Liver (tissue), 9 donors: Measurements from ENCODE around the gene NTM. TPM values are rescaled to one million over a fixed set of nuclear protein-coding genes. Genes with fewer than 3 reads are reported as not detected.

Experiments
- DNase-seq: peaks from one replicate; pipeline ENCODE4 v3.0.0-alpha.2; 2017; ENCODE audit warnings: low spot score
- H3K27ac ChIP-seq, 2 donors: one replicate each; pipeline ENCODE4 v1.7.0; 2013; ENCODE audit warnings: inconsistent platforms in 2 of 2, low read length in 2 of 2, control low read depth in 1 of 2, low read depth in 1 of 2, mild to moderate bottlenecking in 1 of 2
- H3K27me3 ChIP-seq, 4 donors: one replicate each; pipeline versions ENCODE4 v1.6.1 to v1.7.0; 2013; ENCODE audit warnings: low read length in 3 of 4, inconsistent platforms in 1 of 4, mild to moderate bottlenecking in 1 of 4, moderate library complexity in 1 of 4; ENCODE audit not compliant: control insufficient read depth in 4 of 4, insufficient read depth in 4 of 4
- H3K36me3 ChIP-seq, 4 donors: one replicate each; pipeline versions ENCODE4 v1.6.1 to v1.7.0; 2013; ENCODE audit warnings: low read length in 3 of 4, mild to moderate bottlenecking in 3 of 4, low read depth in 1 of 4, moderate library complexity in 1 of 4; ENCODE audit not compliant: control insufficient read depth in 4 of 4, insufficient read depth in 3 of 4
- H3K4me1 ChIP-seq, 4 donors: one replicate each; pipeline versions ENCODE4 v1.6.1 to v1.7.0; 2013; ENCODE audit warnings: low read length in 3 of 4, mild to moderate bottlenecking in 3 of 4, moderate library complexity in 1 of 4; ENCODE audit not compliant: control insufficient read depth in 4 of 4, insufficient read depth in 4 of 4
- H3K4me3 ChIP-seq, 3 donors: one replicate each; pipeline versions ENCODE4 v1.6.1 to v1.7.0; 2013; ENCODE audit warnings: low read length in 3 of 3, control low read depth in 1 of 3, low read depth in 1 of 3, mild to moderate bottlenecking in 1 of 3
- H3K9ac ChIP-seq, 2 donors: one replicate each; pipeline ENCODE4 v1.7.0; 2013; ENCODE audit warnings: low read length in 2 of 2, mild to moderate bottlenecking in 2 of 2, moderate library complexity in 2 of 2, control low read depth in 1 of 2, low read depth in 1 of 2
- H3K9me3 ChIP-seq, 4 donors: one replicate each; pipeline versions ENCODE4 v1.6.1 to v1.7.0; 2013; ENCODE audit warnings: low read length in 3 of 4; ENCODE audit not compliant: control insufficient read depth in 4 of 4
- ATF3 ChIP-seq: IDR thresholded peaks from 2 replicates; pipeline ENCODE4 v1.6.1; 2016; ENCODE audit warnings: antibody characterized with exemption
- CTCF ChIP-seq: fragments of 150-350 bp; IDR thresholded peaks from 2 replicates; pipeline ENCODE4 v1.5.1; 2017; ENCODE audit warnings: improper control_type of control experiment, low read depth, low read length; ENCODE audit not compliant: missing input control
- EGR1 ChIP-seq, 2 donors: IDR thresholded peaks; 2 replicates each; pipeline ENCODE4 v1.6.1; 2016 to 2018; ENCODE audit warnings: antibody characterized with exemption in 2 of 2, low read depth in 2 of 2
- FOXA1 ChIP-seq: IDR thresholded peaks from 2 replicates; pipeline ENCODE4 v1.6.1; 2016; ENCODE audit warnings: antibody characterized with exemption
- FOXA2 ChIP-seq: IDR thresholded peaks from 2 replicates; pipeline ENCODE4 v1.6.1; 2016; ENCODE audit warnings: antibody characterized with exemption
- GABPA ChIP-seq, 2 donors: IDR thresholded peaks in 1 of 2; conservative IDR thresholded peaks in 1 of 2; 2 replicates each; pipeline ENCODE4 v1.6.1; 2016; ENCODE audit warnings: antibody characterized with exemption in 2 of 2, mild to moderate bottlenecking in 1 of 2, moderate library complexity in 1 of 2
- HNF4G ChIP-seq: IDR thresholded peaks from 2 replicates; pipeline ENCODE4 v1.6.1; 2016; ENCODE audit warnings: antibody characterized with exemption
- JUND ChIP-seq, 2 donors: IDR thresholded peaks; 2 replicates each; pipeline ENCODE4 v1.6.1; 2016; ENCODE audit warnings: antibody characterized with exemption in 2 of 2
- MAX ChIP-seq: IDR thresholded peaks from 2 replicates; pipeline ENCODE4 v1.6.1; 2016; ENCODE audit warnings: antibody characterized with exemption
- RAD21 ChIP-seq, 2 donors: IDR thresholded peaks; 2 replicates each; pipeline ENCODE4 v1.6.1; 2016; ENCODE audit warnings: antibody characterized with exemption in 2 of 2, mild to moderate bottlenecking in 2 of 2
- REST ChIP-seq: IDR thresholded peaks from 2 replicates; pipeline ENCODE4 v1.6.1; 2016; ENCODE audit warnings: antibody characterized with exemption, mild to moderate bottlenecking
- RXRA ChIP-seq, 2 donors: IDR thresholded peaks; 2 replicates each; pipeline ENCODE4 v1.6.1; 2017 to 2018; ENCODE audit warnings: antibody characterized with exemption in 2 of 2, mild to moderate bottlenecking in 1 of 2
- SP1 ChIP-seq: IDR thresholded peaks from 2 replicates; pipeline ENCODE4 v1.6.1; 2018; ENCODE audit warnings: antibody characterized with exemption, mild to moderate bottlenecking
- TAF1 ChIP-seq: conservative IDR thresholded peaks from 2 replicates; pipeline ENCODE4 v1.6.1; 2016; ENCODE audit warnings: antibody characterized with exemption, mild to moderate bottlenecking
- WGBS: extraction: QIAGEN DNeasy Blood & Tissue Kit; methylation state at CpG from one replicate; pipeline ENCODE4 v1.1.7; 2013; 5-methylcytosine and 5-hydroxymethylcytosine counted together
- polyA plus RNA-seq, 2 donors: library from polyadenylated mRNA; stranded (reverse) in 1 of 2; unstranded in 1 of 2; fragments of 200-250 nt in 1 of 2; fragments of >200 nt in 1 of 2; fragmentation: Nextera tagmentation in 1 of 2; extraction: Ambion mirVana in 1 of 2; gene quantifications; one replicate each; pipeline versions ENCODE4 v1.2.1 to v1.2.3, GENCODE V29; 2013 to 2015
- total RNA-seq, 2 donors: library from RNA; depleted of rRNA; stranded (reverse); fragments of >200 nt; gene quantifications; one replicate each; pipeline ENCODE4 v1.2.3, GENCODE V29; 2014
- donor health status: healthy.
- donor health status: healthy.
- donor health status: healthy.
- donor health status: healthy.
- donor health status: healthy.

NTM gene
- total and polyA plus RNA-seq, 4 donors, result 0.08 to 1.1 (median 0.08) TPM; not detected in 1

- Histone ChIP-seq H3K36me3 (no peaks in the 10 kb centered on the region), H3K27me3 (no peaks in the 10 kb centered on the region), H3K4me1 (no peaks in the 10 kb centered on the region), H3K9me3 (no peaks in the 10 kb centered on the region), H3K9ac (no peak overlapping the region), H3K27ac (no peak overlapping the region), H3K4me3 (no peak overlapping the region)
- DNase-seq, result no peak
- TF ChIP-seq EGR1 (IDR thresholded peaks at IDR 0.05; ENCODE audit: low read depth in 2 of 2), result no peak
- no peak for TF ChIP-seq FOXA1
- TF ChIP-seq GABPA (IDR thresholded peaks at IDR 0.05 in 1 of 2, conservative IDR thresholded peaks at IDR 0.05 in 1 of 2), result no peak
- TF ChIP-seq REST, result no peak
- no peak for TF ChIP-seq TAF1
- no peak for TF ChIP-seq JUND (IDR thresholded peaks at IDR 0.05)
- no peak for TF ChIP-seq FOXA2
- TF ChIP-seq RXRA (IDR thresholded peaks at IDR 0.05), result no peak
- no peak for TF ChIP-seq ATF3
- TF ChIP-seq MAX, result no peak
- TF ChIP-seq HNF4G, result no peak
- TF ChIP-seq CTCF, result no peak
- TF ChIP-seq SP1, result no peak
- no peak for TF ChIP-seq RAD21 (IDR thresholded peaks at IDR 0.05)
- 80% methylated on average over 11 of the region's 11 CpGs for WGBS
Observed at GRCh38 chr11:131615611-131616010, 245.2 kb downstream of the NTM start.

GRCh38 chr11:131616481-131617140 lies 246.2 kb downstream of the NTM start:
- no peaks in the 10 kb centered on the region for H3K4me1 ChIP-seq
- 52% methylated on average over 9 of the region's 9 CpGs for WGBS
- no peak for TF ChIP-seq HNF4G
- no peak for TF ChIP-seq MAX
- no peak for TF ChIP-seq REST
- TF ChIP-seq CTCF, result no peak
- TF ChIP-seq FOXA1, result no peak

More at GRCh38 chr11:131616481-131617140, 246.2 kb downstream of the NTM start:
- Histone ChIP-seq H3K27me3 (no peaks in the 10 kb centered on the region), H3K9me3 (no peaks in the 10 kb centered on the region), H3K36me3 (no peaks in the 10 kb centered on the region), H3K4me3 (no peak overlapping the region), H3K9ac (no peak overlapping the region), H3K27ac (no peak overlapping the region)
- DNase-seq, result no peak
